ENCODE data around the gene BABAM2.

Gene BABAM2

DNA sequence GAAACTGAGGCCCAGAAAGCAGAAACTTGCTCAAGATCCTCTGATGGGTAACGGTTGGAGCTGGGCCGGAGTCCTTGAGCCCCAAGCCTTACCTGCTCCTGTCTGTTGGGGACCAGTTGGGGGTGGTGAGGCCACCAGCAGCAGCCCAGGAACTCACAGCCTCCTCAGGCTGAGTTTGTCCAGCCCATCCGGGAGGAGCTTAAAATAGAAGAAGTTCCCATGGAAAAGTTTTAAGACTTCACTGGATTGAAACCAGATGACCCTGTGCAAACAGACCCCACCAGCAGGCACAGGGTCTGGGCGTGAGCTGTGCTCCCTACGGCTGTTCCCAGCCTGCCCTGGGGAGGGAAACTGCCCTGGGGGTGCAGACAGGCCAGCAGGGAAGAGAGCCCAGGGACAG lies 461.6 kb downstream of the BABAM2 start:
- DNase-seq = no peak

DNA sequence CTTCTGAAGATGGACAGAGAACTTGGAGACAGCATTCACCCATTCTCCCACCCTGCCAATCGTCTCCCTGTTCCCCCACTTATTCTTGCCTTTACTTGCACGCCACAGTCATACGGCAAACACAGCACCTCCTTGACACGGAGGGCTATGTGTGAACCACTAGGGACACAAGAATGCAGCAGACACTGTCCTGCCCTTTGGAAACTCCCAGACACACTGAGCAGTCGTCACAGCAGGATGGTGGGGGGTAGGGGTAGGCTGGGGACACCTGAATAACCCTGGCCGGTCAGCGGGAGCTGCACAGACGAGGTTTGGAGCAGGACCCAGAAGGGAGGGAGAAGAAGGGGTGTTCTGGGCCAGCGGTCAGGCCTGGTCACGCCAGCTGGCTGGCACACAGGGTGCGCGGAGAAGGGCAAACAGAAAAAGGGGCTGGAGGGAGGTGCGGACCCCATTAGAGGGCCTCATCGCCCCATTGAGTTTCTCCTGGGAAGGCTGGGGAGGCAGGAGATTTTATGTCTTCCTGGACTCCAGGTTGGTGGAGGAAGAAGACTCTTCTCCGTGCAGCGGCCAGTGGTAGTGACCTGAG lies 462.2 kb downstream of the BABAM2 start:
- no peak for DNase-seq

GRCh38 chr2:28354920-28355520 lies 464.5 kb downstream of the BABAM2 start:
- DNase-seq = no peak

DNA sequence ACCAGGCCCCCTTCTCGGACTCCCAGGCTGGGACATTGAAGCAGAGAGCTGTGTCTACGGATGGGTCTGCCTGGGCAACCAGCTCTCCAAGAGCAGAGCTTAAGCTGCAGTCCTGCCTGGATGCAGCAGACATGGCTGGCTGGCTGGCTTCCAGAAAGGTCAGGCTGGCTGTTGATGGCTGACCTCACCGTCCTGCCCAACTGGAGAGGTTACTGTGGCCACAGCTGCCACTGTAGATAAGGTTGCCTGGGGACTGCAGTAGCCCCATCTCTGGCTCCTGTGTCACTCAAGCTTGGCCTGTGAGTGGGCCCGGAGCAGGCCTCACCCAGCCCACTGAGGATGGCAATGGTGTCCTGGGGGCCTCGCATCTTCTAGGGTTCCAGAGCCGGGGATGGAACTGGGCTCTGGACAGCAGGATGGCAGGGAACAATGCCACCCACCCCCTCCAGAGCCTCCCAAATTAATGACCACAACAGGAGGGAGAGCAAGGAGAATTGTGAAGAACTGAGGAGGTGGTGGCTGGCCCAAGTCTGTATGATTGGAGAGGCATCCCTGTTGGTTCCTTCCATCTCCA lies 465.1 kb downstream of the BABAM2 start:
- no peak for DNase-seq

DNA sequence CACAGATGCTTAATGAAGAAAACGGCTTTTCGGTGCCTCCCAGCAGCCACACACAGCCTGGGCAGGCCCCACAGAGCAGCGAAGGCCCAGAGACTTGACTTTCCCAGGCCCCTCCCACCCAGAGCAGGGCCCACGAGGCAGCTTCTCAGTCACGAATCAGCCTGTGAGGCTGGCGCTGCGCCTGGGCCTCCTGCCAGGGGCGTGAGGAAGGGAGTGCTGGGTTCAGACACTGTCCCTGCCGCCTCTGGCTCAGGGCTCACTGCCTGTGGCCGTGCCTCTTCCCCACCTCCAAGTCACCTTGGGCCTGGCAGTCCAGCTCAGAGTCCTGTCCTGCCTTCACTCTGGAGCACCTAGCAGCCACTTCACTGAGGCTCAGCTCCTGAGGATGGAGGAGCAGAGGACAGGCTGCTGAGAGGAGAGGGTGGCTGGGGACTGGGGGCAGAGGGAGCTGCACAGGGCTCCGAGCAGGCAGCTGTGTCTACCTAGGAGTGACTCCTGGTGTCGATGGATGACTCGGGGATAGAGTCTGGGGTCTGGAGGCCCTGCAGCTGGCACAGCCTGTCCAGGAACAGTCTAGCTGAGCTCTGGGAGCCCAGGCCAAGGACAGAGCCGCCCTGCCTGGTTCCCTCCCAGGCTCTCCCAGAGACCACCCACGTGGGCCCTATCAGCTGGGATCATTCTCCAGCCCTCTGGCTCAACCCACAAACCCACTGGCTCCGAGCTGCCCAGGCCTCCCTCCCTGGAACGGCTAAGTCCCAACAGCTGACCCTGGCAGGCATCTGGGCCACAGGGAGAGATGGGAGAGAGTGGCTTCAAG lies 465.8 kb downstream of the BABAM2 start:
- no peak for DNase-seq

GRCh38 chr2:28357055-28357454 lies 466.5 kb downstream of the BABAM2 start:
- no peak for DNase-seq

- DNase-seq = no peak
These were observed 467.6 kb downstream of the BABAM2 start for GRCh38 chr2:28357948-28358667.

DNA sequence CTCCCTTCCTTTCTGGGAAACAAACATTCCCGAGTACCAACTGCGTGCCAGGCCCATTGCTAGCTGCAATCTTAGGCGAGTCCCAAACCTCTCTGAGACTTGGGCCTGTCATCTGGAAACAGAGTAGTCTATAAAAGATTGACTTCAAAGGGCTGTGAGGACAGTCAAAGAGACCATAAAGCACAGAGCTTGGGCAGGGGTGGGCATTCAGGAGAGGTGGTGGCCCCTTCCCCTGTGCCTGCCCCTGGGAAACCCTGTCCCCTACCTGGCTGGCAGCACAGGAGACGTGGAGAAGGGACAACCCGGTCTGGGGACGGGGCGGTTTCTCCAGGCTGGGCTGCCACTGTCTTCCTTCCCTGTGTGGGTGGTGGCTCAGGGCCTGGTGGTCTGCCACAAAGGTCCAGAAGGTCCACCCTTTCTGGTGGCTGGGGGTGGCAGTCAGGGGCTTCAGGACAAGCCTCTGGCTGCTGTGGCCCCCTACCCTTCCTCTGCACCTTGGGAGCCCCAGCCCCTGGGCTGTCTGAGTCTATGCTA lies 468.2 kb downstream of the BABAM2 start:
- DNase-seq = no peak

DNA sequence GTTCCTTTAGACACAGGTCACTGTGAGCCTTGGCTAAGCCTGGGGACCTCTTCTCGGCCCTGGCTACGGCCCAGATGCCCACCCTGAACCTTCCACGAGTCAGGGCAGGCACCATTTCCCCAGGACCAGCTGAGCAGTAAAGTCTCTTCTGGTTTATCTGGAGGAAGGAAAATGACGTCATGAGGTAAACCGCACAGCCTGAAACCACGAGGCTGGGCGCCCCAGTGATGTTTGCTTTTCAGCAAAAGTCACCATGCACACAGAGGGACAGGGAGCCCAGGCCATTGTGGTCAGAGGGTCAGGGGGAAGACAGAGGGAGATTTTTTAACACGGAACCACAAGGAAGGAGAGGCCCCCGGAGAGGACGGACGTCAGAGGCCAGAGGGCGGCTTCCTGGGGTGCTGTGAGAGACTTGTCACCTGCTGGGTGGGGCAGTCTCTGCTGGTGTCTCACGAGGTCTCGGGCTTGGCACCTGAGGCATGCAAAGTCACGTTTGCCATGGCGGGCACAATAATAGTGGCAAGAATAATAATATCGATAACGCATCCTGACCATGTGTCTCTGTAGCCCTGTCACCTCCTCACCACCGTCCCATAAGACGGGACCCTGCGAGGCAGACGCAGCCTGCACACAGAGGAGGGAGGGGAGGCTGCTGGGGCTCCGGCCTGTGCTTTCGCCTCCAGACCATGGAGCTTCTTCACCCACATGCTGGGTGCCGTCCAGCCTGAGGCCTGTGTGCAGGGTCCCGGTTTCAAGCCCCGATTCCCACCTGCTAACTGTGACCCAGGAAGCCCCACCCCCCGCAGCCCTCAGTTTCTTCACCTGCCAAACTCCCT lies 468.9 kb downstream of the BABAM2 start:
- no peak for DNase-seq

- no peak for DNase-seq
These were observed 469.7 kb downstream of the BABAM2 start for GRCh38 chr2:28360058-28360717.

- no peak for DNase-seq
These were observed 470.3 kb downstream of the BABAM2 start for GRCh38 chr2:28360718-28361293.

- no peak for DNase-seq
These were observed 471.6 kb downstream of the BABAM2 start for GRCh38 chr2:28361991-28362710.

GRCh38 chr2:28362991-28363521 lies 472.5 kb downstream of the BABAM2 start:
- no peak for DNase-seq

GRCh38 chr2:28363686-28364280 lies 473.3 kb downstream of the BABAM2 start:
- DNase-seq = no peak

DNA sequence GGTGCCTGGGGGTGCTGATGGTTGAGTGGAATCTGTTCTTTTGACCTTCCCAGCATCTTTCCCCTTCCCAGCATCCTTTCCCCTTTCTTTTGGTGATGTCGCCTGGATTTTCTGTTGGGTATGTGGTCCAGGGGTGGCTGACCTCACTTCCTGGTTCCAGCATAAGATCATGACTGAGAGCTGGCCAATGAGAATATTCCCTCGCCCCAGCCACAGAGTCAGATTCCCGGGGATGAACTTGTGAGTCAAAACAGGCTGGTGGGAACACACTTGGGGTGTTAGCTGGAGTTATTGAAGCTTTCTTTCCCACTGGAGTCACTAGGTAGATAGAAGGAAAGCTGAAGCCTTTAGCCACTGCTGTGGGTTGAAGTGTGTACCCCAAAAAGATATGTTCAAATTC lies 474.1 kb downstream of the BABAM2 start:
- DNase-seq = no peak

DNA sequence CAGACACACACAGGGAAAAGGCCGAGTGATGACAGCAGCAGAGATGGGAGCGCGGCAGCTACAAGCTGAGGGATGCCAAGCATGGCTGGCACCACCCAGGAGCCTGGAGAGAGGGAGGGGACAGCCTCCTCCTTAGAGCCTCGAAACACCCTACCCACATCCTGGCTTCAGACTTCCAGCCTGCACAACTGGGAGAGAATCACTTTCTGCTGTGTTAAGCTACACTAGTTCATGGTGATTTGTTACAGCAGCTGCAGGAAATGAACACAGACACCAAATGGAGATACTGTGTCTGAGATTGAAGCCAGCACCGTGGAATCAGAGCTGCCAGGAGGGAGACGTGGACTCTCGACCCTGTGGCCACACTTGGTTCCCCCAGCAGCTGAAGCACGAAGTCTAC lies 474.6 kb downstream of the BABAM2 start:
- no peak for DNase-seq

- DNase-seq = no peak
These were observed 475.6 kb downstream of the BABAM2 start for GRCh38 chr2:28366149-28366495.

- DNase-seq = no peak
These were observed 476.2 kb downstream of the BABAM2 start for GRCh38 chr2:28366496-28367282.
